AG10803 (cell line): Measurements from ENCODE around the gene CADM2.

ENCODE experiments used
- DNase-seq: peaks from one replicate; pipeline ENCODE4 v3.0.0; 2010; ENCODE audit warnings: low read depth
- H3K4me3 ChIP-seq: 2 replicates; pipeline ENCODE4 v1.5.1; 2011; ENCODE audit warnings: mild to moderate bottlenecking, low read length, control low read depth
- TF ChIP-seq, protein P1 (sequence below): conservative IDR thresholded peaks from 2 replicates; pipeline ENCODE4 v1.5.1; 2011; ENCODE audit warnings: mild to moderate bottlenecking, low read length, control low read depth, inconsistent platforms

CADM2 gene

DNA sequence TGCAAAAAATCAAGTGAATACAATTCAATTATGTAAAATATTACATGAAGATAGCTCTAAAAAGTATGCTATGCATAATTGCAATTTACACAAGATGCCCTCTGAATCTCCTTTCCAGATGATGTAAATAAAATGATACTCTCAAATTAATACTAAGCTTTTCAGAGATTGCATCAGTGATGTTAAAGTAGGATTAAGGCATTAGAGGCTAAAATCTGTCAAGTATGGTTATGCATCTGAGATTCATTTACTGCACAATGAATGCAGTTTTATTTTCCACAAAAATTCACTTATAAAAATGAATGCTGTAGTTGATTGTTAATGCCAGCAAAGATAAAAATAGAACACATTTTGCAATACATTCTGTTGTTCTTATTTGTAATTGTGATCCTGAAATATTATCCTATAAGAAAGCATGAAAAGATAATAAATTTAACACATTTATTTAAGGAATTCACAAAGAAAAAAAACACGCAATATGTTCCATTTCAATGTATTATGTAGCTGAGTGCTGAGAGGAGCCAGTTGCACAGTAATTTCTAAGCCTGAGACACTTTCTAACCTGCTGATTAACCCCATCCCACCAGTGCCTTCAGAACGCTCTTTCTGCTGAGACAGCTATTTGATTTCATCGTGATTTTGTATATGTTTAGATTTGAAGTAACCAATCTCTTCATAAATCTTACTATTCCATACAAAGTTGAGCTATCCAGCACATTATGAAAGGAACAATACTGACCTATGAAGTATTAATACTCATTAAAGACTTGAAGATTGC is 224.4 kb downstream of the CADM2 start:
- H3K4me3 ChIP-seq = no peak overlapping the region
- no peak for DNase-seq
- TF ChIP-seq, protein P1, sequence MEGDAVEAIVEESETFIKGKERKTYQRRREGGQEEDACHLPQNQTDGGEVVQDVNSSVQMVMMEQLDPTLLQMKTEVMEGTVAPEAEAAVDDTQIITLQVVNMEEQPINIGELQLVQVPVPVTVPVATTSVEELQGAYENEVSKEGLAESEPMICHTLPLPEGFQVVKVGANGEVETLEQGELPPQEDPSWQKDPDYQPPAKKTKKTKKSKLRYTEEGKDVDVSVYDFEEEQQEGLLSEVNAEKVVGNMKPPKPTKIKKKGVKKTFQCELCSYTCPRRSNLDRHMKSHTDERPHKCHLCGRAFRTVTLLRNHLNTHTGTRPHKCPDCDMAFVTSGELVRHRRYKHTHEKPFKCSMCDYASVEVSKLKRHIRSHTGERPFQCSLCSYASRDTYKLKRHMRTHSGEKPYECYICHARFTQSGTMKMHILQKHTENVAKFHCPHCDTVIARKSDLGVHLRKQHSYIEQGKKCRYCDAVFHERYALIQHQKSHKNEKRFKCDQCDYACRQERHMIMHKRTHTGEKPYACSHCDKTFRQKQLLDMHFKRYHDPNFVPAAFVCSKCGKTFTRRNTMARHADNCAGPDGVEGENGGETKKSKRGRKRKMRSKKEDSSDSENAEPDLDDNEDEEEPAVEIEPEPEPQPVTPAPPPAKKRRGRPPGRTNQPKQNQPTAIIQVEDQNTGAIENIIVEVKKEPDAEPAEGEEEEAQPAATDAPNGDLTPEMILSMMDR = no peak

DNA sequence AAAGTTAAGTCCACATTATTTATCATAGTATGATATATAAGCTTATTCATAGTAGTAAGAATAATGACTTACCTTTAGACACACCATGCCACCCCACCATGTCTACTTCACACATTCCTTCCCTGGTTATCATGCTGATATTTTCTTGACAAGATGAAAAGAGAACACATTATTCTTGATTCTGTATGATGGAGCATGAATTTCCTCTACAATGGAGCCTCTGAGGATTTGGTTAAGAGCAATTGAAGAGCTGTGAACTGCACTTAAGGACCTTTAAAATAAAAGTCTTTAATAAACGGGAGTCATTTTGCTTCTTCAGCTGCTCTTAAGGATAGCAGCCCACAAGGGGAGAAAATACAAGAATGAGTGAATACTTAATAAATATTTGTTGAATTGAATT is 226.7 kb downstream of the CADM2 start:
- TF ChIP-seq, protein P1 = no peak
- DNase-seq = no peak
- H3K4me3 ChIP-seq = no peak overlapping the region

DNA sequence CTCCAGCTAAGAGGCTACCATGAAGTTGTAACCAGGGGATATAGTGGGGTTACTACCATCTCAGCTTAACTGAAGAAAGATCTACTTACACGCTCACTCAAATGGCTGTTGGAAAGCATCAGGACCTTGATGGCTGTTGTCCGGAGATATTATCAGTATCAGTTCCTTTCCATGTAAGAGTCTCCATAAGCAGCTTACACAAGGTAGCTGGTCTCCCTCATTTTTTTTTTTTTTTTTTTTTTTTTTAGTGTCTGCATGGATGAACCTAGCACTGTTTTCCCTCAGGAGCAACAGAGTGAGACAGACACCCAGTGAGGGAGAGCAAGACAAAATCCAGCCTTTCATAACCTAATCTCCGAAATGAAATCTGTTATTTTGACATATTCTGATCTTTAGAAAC is 230.9 kb downstream of the CADM2 start:
- H3K4me3 ChIP-seq = no peak overlapping the region
- no peak for DNase-seq
- TF ChIP-seq, protein P1 = no peak

DNA sequence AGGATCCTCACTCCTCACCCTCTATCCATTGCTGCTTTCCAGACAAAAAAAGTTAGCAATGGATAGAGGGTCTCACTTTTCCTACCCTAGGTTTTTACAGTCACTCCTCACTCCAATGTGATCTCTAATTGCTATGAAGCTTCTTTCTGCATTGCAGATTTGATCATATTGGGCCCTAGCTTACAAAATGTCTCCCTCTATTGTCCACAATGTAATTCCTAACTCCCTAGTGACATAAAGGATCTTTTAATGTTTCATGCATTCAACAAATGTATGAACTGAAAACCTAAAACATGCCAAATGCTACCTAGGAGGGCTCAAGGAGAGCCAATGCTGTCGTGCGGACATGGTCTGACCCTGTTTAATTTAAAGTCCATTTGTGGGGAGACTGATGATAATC is 234.8 kb downstream of the CADM2 start:
- TF ChIP-seq, protein P1 = no peak
- H3K4me3 ChIP-seq = no peak overlapping the region
- no peak for DNase-seq

DNA sequence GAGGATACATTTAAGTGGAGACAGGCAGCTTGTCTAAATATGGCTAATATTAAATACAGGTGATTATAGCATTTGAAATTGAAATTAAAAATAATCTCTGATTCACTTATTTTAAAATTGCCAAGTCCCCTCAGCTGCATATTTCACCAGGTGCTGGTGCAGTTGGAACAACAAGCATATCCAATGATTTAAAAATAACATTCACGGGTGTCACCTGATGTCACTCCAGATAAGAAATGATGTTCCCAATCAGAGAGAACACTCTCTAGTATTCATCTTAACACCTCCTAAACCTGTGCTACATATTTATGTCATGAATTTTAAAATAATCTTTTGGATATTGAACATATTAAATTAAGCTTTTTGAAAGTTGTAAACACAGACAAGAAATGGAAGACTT is 249.9 kb downstream of the CADM2 start:
- H3K4me3 ChIP-seq = no peak overlapping the region
- no peak for DNase-seq
- TF ChIP-seq, protein P1 = no peak

DNA sequence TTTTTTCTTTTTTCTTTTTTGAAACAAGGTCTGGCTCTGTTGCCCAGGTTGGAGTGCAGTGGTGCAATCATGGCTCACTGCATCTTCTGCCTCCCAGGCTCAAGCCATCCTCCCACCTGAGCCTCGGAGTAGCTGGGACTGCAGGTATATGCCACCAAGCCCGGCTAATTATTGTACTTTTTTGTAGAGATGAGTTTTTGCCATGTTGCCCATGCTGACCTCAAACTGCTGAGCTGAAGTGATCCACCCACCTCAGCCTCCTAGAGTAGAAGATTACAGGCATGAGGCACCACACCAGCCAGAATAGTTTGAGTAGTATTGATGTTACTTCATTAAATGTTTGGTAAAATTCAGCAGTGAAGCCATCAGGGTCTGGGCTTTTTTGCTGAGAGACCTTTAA is 251.8 kb downstream of the CADM2 start:
- no peak for DNase-seq
- no peak overlapping the region for H3K4me3 ChIP-seq
- TF ChIP-seq, protein P1 = no peak

DNA sequence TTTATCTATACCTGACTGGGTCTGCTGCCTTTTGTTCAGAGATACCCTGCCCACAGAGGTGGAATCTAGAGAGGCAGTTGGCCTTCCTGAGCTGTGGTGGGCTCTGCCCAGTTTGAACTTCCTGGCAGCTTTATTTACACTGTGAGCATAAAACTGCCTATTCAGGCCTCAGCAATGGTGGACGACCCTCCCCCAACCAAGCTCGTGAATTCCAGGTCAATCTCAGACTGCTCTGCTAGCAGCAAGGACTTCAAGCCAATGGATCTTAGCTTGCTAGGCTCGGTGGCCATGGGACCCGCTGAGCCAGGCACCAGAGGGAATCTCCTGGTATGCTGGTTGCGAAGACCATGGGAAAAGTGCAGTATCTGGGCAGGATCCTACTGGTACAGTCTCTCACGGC is 270.2 kb downstream of the CADM2 start:
- no peak for DNase-seq
- TF ChIP-seq, protein P1 = no peak
- H3K4me3 ChIP-seq = no peak overlapping the region
